Skeletal muscle satellite cell (primary cell): ENCODE data around the gene EPO.
A peak's percentile ranks its signal among the peaks of the same experiment; 100 is the strongest.

Experiments used
- H3K27me3 ChIP-seq: 2 replicates; pipeline ENCODE4 v1.7.0; 2013; ENCODE audit warnings: low read length; ENCODE audit not compliant: control insufficient read depth, insufficient read depth
- H3K36me3 ChIP-seq: 2 replicates; pipeline ENCODE4 v1.7.0; 2013; ENCODE audit warnings: mild to moderate bottlenecking, control low read depth, low read length; ENCODE audit not compliant: insufficient read depth
- H3K4me1 ChIP-seq: 2 replicates; pipeline ENCODE4 v1.7.0; 2013; ENCODE audit warnings: low read length; ENCODE audit not compliant: control insufficient read depth, insufficient read depth
- H3K4me2 ChIP-seq: 2 replicates; pipeline ENCODE4 v1.7.0; 2013; ENCODE audit warnings: mild to moderate bottlenecking, low read length
- H3K4me3 ChIP-seq: 2 replicates; pipeline ENCODE4 v1.7.0; 2013; ENCODE audit warnings: low read length
- H3K9ac ChIP-seq: 2 replicates; pipeline ENCODE4 v1.7.0; 2013; ENCODE audit warnings: mild to moderate bottlenecking, low read depth, low read length, moderate library complexity
- H3K9me3 ChIP-seq: replicated peaks from 2 replicates; pipeline ENCODE4 v1.7.0; 2013; ENCODE audit warnings: mild to moderate bottlenecking, control low read depth, low read length

EPO gene

GRCh38 chr7:100685049-100685605 lies 35.1 kb upstream of the EPO start:
- Histone ChIP-seq H3K4me1 (peaks cover 26% of the 10 kb centered on the region), H3K4me3 (no peak overlapping the region), H3K36me3 (peaks cover 69% of the 10 kb centered on the region), H3K9ac (no peak overlapping the region), H3K4me2 (no peak overlapping the region), H3K27me3 (no peaks in the 10 kb centered on the region), H3K9me3 (no peaks in the 10 kb centered on the region)

- Histone ChIP-seq H3K4me1 (peaks cover 21% of the 10 kb centered on the region), H3K9me3 (no peaks in the 10 kb centered on the region), H3K4me3 (no peak overlapping the region), H3K4me2 (no peak overlapping the region), H3K36me3 (peaks cover 63% of the 10 kb centered on the region), H3K27me3 (no peaks in the 10 kb centered on the region), H3K9ac (no peak overlapping the region)
These were observed 34.6 kb upstream of the EPO start for GRCh38 chr7:100685631-100686145.

- Histone ChIP-seq H3K4me3 (no peak overlapping the region), H3K27me3 (no peaks in the 10 kb centered on the region), H3K9ac (no peak overlapping the region), H3K4me1 (peaks cover 23% of the 10 kb centered on the region), H3K4me2 (no peak overlapping the region), H3K36me3 (peaks cover 61% of the 10 kb centered on the region), H3K9me3 (no peaks in the 10 kb centered on the region)
These were observed 34.0 kb upstream of the EPO start for GRCh38 chr7:100686201-100686821.

- H3K9ac ChIP-seq = no peak overlapping the region
- H3K4me3 ChIP-seq = no peak overlapping the region
- H3K36me3 ChIP-seq = peaks cover 56% of the 10 kb centered on the region
- peaks cover 26% of the 10 kb centered on the region for H3K4me1 ChIP-seq
- no peaks in the 10 kb centered on the region for H3K9me3 ChIP-seq
- no peak overlapping the region for H3K4me2 ChIP-seq
- H3K27me3 ChIP-seq = no peaks in the 10 kb centered on the region
These were observed 33.5 kb upstream of the EPO start for GRCh38 chr7:100686822-100687211.

GRCh38 chr7:100687261-100687660 lies 33.0 kb upstream of the EPO start:
- Histone ChIP-seq H3K4me2 (no peak overlapping the region), H3K4me3 (no peak overlapping the region), H3K4me1 (peaks cover 26% of the 10 kb centered on the region), H3K9ac (no peak overlapping the region), H3K36me3 (peaks cover 52% of the 10 kb centered on the region), H3K27me3 (no peaks in the 10 kb centered on the region), H3K9me3 (no peaks in the 10 kb centered on the region)

GRCh38 chr7:100687751-100688300 lies 32.4 kb upstream of the EPO start:
- H3K27me3 ChIP-seq = no peaks in the 10 kb centered on the region
- H3K9me3 ChIP-seq = no peaks in the 10 kb centered on the region
- peak overlapping the region; percentile 54 for H3K4me2 ChIP-seq
- peaks cover 46% of the 10 kb centered on the region for H3K36me3 ChIP-seq
- no peak overlapping the region for H3K9ac ChIP-seq
- peaks cover 28% of the 10 kb centered on the region for H3K4me1 ChIP-seq
- no peak overlapping the region for H3K4me3 ChIP-seq

- Histone ChIP-seq H3K4me2 (no peak overlapping the region), H3K27me3 (no peaks in the 10 kb centered on the region), H3K4me3 (no peak overlapping the region), H3K4me1 (peaks cover 29% of the 10 kb centered on the region), H3K9me3 (no peaks in the 10 kb centered on the region), H3K36me3 (peaks cover 42% of the 10 kb centered on the region), H3K9ac (no peak overlapping the region)
These were observed 31.9 kb upstream of the EPO start for GRCh38 chr7:100688326-100688860.

- peaks cover 29% of the 10 kb centered on the region for H3K4me1 ChIP-seq
- no peak overlapping the region for H3K9ac ChIP-seq
- no peak overlapping the region for H3K4me2 ChIP-seq
- H3K9me3 ChIP-seq = no peaks in the 10 kb centered on the region
- no peaks in the 10 kb centered on the region for H3K27me3 ChIP-seq
- no peak overlapping the region for H3K4me3 ChIP-seq
- peaks cover 33% of the 10 kb centered on the region for H3K36me3 ChIP-seq
These were observed 30.8 kb upstream of the EPO start for GRCh38 chr7:100689230-100690135.

- H3K4me2 ChIP-seq = peak overlapping the region; percentile 98
- H3K9me3 ChIP-seq = no peaks in the 10 kb centered on the region
- H3K36me3 ChIP-seq = peaks cover 15% of the 10 kb centered on the region
- peak overlapping the region; percentile 88 for H3K9ac ChIP-seq
- H3K27me3 ChIP-seq = no peaks in the 10 kb centered on the region
- peak overlapping the region; percentile 93 for H3K4me3 ChIP-seq
- peaks cover 29% of the 10 kb centered on the region for H3K4me1 ChIP-seq
These were observed 28.3 kb upstream of the EPO start for GRCh38 chr7:100691676-100692577.

- H3K36me3 ChIP-seq = peaks cover 13% of the 10 kb centered on the region
- H3K9me3 ChIP-seq = no peaks in the 10 kb centered on the region
- peak overlapping the region; percentile 93 for H3K4me3 ChIP-seq
- H3K4me1 ChIP-seq = peaks cover 28% of the 10 kb centered on the region
- H3K27me3 ChIP-seq = no peaks in the 10 kb centered on the region
- peak overlapping the region; percentile 98 for H3K4me2 ChIP-seq
- peak overlapping the region; percentile 88 for H3K9ac ChIP-seq
These were observed 27.7 kb upstream of the EPO start for GRCh38 chr7:100692578-100692961.
